ENCODE measurements around the gene DNM1.

Gene DNM1

GRCh38 chr9:128208386-128208785 lies 5.2 kb downstream of the DNM1 start:
- no peaks in the 10 kb centered on the region for H3K36me3 Mint-ChIP-seq
- peaks cover 5% of the 10 kb centered on the region for H3K27me3 Mint-ChIP-seq
- no peaks in the 10 kb centered on the region for H3K9me3 Mint-ChIP-seq (ENCODE audit: low read depth)
- H3K4me1 Mint-ChIP-seq (ENCODE audit: low read depth), result peaks cover 2% of the 10 kb centered on the region
- no peak overlapping the region for H3K4me3 Mint-ChIP-seq
- no peak overlapping the region for H3K27ac Mint-ChIP-seq

DNA sequence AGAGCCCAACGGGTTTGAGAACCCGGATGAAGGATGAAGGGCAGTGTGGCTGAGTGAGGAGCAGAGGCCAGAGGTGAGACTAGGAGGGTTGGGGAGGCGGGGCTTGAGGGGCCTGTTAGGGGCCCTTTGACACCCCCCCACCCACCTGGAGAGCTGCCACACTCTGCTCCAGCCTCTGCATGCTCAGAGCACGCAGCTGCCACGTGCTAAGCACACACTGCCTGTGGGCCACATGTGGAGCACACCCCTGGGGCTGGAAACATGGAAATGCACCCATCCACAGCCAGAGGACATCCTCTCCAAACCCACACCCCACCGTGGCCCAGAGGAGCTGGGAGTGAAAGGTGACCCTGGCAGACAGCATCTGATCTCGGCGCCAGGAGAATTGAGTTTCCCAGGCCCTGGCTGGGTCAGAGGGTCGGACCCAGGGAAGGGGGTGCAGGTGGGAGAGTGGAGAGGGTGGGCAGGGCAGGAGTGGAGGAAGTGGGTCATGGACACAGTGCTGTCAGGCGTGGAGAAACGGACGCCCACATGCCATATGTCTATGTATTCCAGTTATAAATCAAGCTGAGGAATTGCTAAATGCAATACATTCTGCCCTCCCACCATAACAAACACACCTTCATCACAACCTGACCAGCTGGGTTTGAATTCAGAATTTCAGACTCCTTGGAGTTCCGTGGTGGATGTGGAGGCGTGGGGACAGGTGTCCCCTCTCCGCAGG lies 5.9 kb downstream of the DNM1 start:
- Mint-ChIP-seq H3K9me3 (ENCODE audit: low read depth) (no peaks in the 10 kb centered on the region), H3K36me3 (no peaks in the 10 kb centered on the region), H3K4me3 (no peak overlapping the region), H3K27me3 (peaks cover 5% of the 10 kb centered on the region), H3K4me1 (ENCODE audit: low read depth) (peaks cover 2% of the 10 kb centered on the region), H3K27ac (no peak overlapping the region)

DNA sequence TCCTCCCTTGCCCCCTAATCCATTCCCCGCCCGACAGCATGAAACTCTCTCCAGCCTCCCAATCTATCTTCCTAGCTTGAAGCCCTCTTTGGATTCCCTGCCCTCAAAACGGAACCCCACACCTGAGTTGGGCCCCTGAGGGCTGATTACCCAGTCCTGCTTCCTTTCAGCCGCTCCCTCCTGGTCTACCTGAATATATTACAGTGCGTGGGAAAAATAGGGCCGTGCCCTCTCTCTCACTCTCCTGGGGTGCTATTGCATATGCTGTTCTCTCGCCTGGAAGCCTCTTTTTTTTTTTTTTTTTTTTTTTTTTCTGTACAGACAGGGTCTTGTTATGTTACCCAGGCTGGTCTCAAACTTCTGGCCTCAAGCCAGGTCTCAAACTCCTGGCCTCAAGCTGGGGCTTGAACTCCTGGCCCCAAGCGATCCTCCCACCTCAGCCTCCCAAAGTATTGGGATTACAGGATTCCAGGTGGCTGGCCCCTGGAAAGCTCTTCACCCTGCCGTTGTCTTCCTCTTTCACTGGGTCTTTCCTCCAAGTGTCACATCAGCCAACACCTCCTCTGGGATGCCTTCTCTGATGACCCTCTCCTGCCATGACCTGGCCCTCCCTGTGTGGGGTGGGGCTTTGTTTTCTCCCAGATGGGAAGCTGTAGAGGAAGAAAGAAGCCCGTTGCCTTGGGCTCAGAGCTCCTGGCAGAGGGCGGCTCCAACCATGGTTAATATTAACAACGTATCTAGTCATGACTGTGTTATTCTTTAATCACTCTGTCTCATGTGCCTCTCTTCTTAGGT lies 8.2 kb downstream of the DNM1 start:
- no peaks in the 10 kb centered on the region for H3K9me3 Mint-ChIP-seq (ENCODE audit: low read depth)
- H3K4me3 Mint-ChIP-seq, result no peak overlapping the region
- peaks cover 2% of the 10 kb centered on the region for H3K27me3 Mint-ChIP-seq
- no peaks in the 10 kb centered on the region for H3K4me1 Mint-ChIP-seq (ENCODE audit: low read depth)
- no peaks in the 10 kb centered on the region for H3K36me3 Mint-ChIP-seq
- H3K27ac Mint-ChIP-seq, result no peak overlapping the region

GRCh38 chr9:128211981-128212281 lies 8.8 kb downstream of the DNM1 start:
- H3K36me3 Mint-ChIP-seq, result no peaks in the 10 kb centered on the region
- H3K27me3 Mint-ChIP-seq, result peaks cover 2% of the 10 kb centered on the region
- no peak overlapping the region for H3K27ac Mint-ChIP-seq
- H3K4me3 Mint-ChIP-seq, result no peak overlapping the region
- no peaks in the 10 kb centered on the region for H3K9me3 Mint-ChIP-seq (ENCODE audit: low read depth)
- no peaks in the 10 kb centered on the region for H3K4me1 Mint-ChIP-seq (ENCODE audit: low read depth)

GRCh38 chr9:128213746-128214497 lies 10.7 kb downstream of the DNM1 start:
- Mint-ChIP-seq H3K27me3 (peaks cover 2% of the 10 kb centered on the region), H3K27ac (no peak overlapping the region), H3K9me3 (ENCODE audit: low read depth) (no peaks in the 10 kb centered on the region), H3K36me3 (no peaks in the 10 kb centered on the region), H3K4me1 (ENCODE audit: low read depth) (peaks cover 9% of the 10 kb centered on the region), H3K4me3 (no peak overlapping the region)

- no peaks in the 10 kb centered on the region for H3K36me3 Mint-ChIP-seq
- H3K4me1 Mint-ChIP-seq (ENCODE audit: low read depth), result peaks cover 11% of the 10 kb centered on the region
- H3K4me3 Mint-ChIP-seq, result no peak overlapping the region
- no peaks in the 10 kb centered on the region for H3K9me3 Mint-ChIP-seq (ENCODE audit: low read depth)
- peaks cover 2% of the 10 kb centered on the region for H3K27me3 Mint-ChIP-seq
- no peak overlapping the region for H3K27ac Mint-ChIP-seq
Observed at GRCh38 chr9:128214571-128215490, 11.7 kb downstream of the DNM1 start.

DNA sequence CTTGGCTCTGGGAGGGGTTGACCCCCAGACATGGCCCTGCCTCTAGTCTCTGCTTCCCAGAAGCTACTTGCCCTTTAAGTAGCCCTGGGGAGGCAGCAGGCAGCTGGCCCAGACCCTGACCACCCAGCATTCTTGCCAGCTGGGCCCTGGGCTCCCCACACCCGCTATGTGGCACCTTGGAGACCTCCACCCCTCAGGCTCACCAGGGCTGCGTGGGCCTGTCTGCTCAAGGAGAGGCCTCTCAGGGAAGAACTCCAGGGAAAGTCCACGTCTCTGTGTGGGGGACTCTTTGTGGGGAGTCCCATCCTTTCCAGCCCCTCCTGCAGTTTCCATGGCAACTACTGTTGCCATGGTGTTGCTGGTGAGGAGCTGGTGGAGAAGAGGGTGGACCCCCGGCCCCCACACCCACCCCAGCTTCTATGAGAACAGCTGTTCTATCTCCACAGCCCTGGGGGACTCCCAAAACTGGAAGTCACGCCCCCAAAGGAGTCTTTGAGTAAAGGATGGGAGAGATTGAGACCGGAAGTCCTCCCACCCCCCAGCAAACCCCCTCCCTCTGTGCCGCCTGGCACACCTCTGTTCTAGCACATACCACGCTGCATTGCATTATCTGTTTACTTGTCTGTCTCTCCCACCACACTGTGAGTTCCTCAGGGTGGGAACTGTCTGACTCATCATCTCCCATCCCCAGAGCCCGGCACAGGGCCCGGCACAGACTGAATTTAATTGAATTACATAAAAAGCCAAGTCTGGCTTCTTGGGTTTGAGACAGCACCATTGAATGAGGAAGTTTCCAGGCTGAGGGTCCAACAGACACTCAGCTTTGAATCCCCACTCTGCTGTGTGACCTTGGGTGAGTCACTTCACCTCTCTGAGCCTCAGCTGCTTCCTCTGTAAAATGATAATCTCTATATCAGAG lies 12.6 kb downstream of the DNM1 start:
- Mint-ChIP-seq H3K27me3 (peaks cover 2% of the 10 kb centered on the region), H3K4me1 (ENCODE audit: low read depth) (peaks cover 11% of the 10 kb centered on the region), H3K36me3 (no peaks in the 10 kb centered on the region), H3K9me3 (ENCODE audit: low read depth) (no peaks in the 10 kb centered on the region), H3K27ac (no peak overlapping the region), H3K4me3 (no peak overlapping the region)

GRCh38 chr9:128216781-128217553 lies 13.8 kb downstream of the DNM1 start:
- Mint-ChIP-seq H3K9me3 (ENCODE audit: low read depth) (no peaks in the 10 kb centered on the region), H3K27ac (no peak overlapping the region), H3K36me3 (no peaks in the 10 kb centered on the region), H3K27me3 (peaks cover 2% of the 10 kb centered on the region), H3K4me1 (ENCODE audit: low read depth) (peaks cover 11% of the 10 kb centered on the region), H3K4me3 (no peak overlapping the region)

GRCh38 chr9:128218172-128218517 lies 15.0 kb downstream of the DNM1 start:
- H3K27me3 Mint-ChIP-seq, result no peaks in the 10 kb centered on the region
- H3K9me3 Mint-ChIP-seq (ENCODE audit: low read depth), result no peaks in the 10 kb centered on the region
- peaks cover 11% of the 10 kb centered on the region for H3K4me1 Mint-ChIP-seq (ENCODE audit: low read depth)
- no peaks in the 10 kb centered on the region for H3K36me3 Mint-ChIP-seq
- H3K27ac Mint-ChIP-seq, result peak overlapping the region; percentile 67
- peak overlapping the region; percentile 84 for H3K4me3 Mint-ChIP-seq

- H3K27ac Mint-ChIP-seq, result peak overlapping the region; percentile 67
- H3K27me3 Mint-ChIP-seq, result no peaks in the 10 kb centered on the region
- peaks cover 11% of the 10 kb centered on the region for H3K4me1 Mint-ChIP-seq (ENCODE audit: low read depth)
- H3K9me3 Mint-ChIP-seq (ENCODE audit: low read depth), result no peaks in the 10 kb centered on the region
- H3K36me3 Mint-ChIP-seq, result no peaks in the 10 kb centered on the region
- H3K4me3 Mint-ChIP-seq, result peak overlapping the region; percentile 84
Observed at GRCh38 chr9:128218518-128219389, 15.6 kb downstream of the DNM1 start.

DNA sequence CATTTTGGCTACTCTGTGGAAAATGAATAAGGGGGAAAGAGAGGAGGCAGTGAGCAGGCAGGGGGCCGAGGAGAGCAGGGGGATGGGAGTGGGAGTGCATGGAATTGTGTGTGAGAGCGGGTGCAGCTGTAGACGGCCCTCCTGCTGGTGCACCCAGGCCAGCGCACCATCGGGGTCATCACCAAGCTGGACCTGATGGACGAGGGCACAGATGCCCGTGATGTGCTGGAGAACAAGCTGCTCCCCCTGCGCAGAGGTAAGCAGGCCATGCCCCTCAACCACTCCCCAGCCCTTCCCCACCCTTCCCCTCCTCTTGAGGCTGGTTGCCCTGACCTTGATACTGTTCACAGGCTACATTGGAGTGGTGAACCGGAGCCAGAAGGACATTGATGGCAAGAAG lies 16.7 kb downstream of the DNM1 start:
- H3K27ac Mint-ChIP-seq, result no peak overlapping the region
- no peaks in the 10 kb centered on the region for H3K9me3 Mint-ChIP-seq (ENCODE audit: low read depth)
- H3K36me3 Mint-ChIP-seq, result no peaks in the 10 kb centered on the region
- peaks cover 11% of the 10 kb centered on the region for H3K4me1 Mint-ChIP-seq (ENCODE audit: low read depth)
- H3K27me3 Mint-ChIP-seq, result no peaks in the 10 kb centered on the region
- no peak overlapping the region for H3K4me3 Mint-ChIP-seq

- H3K27me3 Mint-ChIP-seq, result no peaks in the 10 kb centered on the region
- peaks cover 11% of the 10 kb centered on the region for H3K4me1 Mint-ChIP-seq (ENCODE audit: low read depth)
- no peaks in the 10 kb centered on the region for H3K9me3 Mint-ChIP-seq (ENCODE audit: low read depth)
- no peak overlapping the region for H3K4me3 Mint-ChIP-seq
- H3K36me3 Mint-ChIP-seq, result no peaks in the 10 kb centered on the region
- no peak overlapping the region for H3K27ac Mint-ChIP-seq
Observed at GRCh38 chr9:128222026-128222425, 18.8 kb downstream of the DNM1 start.

Data from activated naive CD8-positive, alpha-beta T cell (primary cell).